ENCODE results near the gene MMP20. TPM values are rescaled to one million over a fixed set of nuclear protein-coding genes. Genes with fewer than 3 reads are reported as not detected.

The MMP20 gene
- total RNA-seq, 1 experiment from 2014 or later, result not detected

DNA sequence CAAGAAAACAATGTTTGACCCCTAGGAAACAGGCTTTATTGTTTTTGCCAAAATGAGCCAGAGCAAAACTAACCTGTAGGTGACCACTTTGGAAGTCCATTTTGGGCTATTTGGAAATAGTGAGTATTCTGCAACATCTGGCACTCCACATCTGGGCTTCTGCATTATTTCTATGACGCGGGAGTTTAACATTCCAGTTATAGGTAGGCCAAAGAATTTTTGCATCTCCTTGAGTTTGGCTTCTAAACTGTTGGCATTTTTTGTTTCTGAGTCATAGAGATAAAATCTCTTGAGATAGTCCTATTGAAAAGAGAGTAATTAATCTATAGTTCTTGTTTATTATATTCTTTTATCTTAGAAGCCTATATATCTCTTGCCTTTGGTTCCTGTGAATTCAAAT, 97.4 kb downstream of the MMP20 start:
- DNase-seq, result no peak
- Histone ChIP-seq H3K14ac (ENCODE audit: insufficient read depth, low read length) (no peak overlapping the region), H3K4me1 (ENCODE audit: insufficient read depth, low read length) (peaks cover 3% of the 10 kb centered on the region; the same call in 1 of the 2 replicates), H3K9me3 (ENCODE audit: control insufficient read depth, low read depth, low read length) (no peaks in the 10 kb centered on the region), H4K5ac (ENCODE audit: insufficient read length, low read depth, low read length) (no peak overlapping the region), H3K23ac (ENCODE audit: insufficient read length, low read depth, low read length) (no peak overlapping the region), H2BK12ac (ENCODE audit: insufficient read length, low read depth, low read length) (no peak overlapping the region), H4K91ac (ENCODE audit: insufficient read length, low read depth, low read length) (no peak overlapping the region), H2AFZ (ENCODE audit: low read length) (no peak overlapping the region), H4K8ac (replicated peaks; ENCODE audit: insufficient read length, low read depth, low read length) (no peak overlapping the region), H3K79me1 (ENCODE audit: insufficient read depth, low read depth, low read length, poor library complexity, severe bottlenecking) (no peaks in the 10 kb centered on the region), H2BK5ac (ENCODE audit: insufficient read length, low read length) (no peak overlapping the region), H3T11ph (ENCODE audit: low read length) (no peak overlapping the region), H2BK15ac (ENCODE audit: low read depth, low read length) (no peak overlapping the region), H3K79me2 (ENCODE audit: insufficient read depth, low read length) (no peaks in the 10 kb centered on the region), H3K4me2 (ENCODE audit: insufficient read depth, insufficient read length, low read length) (no peak overlapping the region), H2BK20ac (ENCODE audit: low read depth, low read length, poor library complexity, severe bottlenecking) (no peak overlapping the region), H3K23me2 (ENCODE audit: insufficient read length, low read depth, low read length, poor library complexity, severe bottlenecking) (no peaks in the 10 kb centered on the region), H3K27me3 (ENCODE audit: insufficient read depth, low read length) (no peaks in the 10 kb centered on the region), H4K20me1 (ENCODE audit: control insufficient read depth, insufficient read depth, insufficient read length) (no peaks in the 10 kb centered on the region), H3K9ac (ENCODE audit: extremely low read depth, insufficient read length, low read length) (no peak overlapping the region), H3K27ac (ENCODE audit: insufficient read length, low read depth, low read length) (no peak overlapping the region), H3K56ac (ENCODE audit: insufficient read length, low read depth, low read length) (no peak overlapping the region), H3K18ac (ENCODE audit: insufficient read length, low read depth, low read length) (no peak overlapping the region), H3K4ac (ENCODE audit: low read depth, low read length) (no peak overlapping the region), H2AK5ac (ENCODE audit: insufficient read length, low read length) (no peak overlapping the region), H2BK120ac (ENCODE audit: low read depth, low read length, poor library complexity, severe bottlenecking) (no peak overlapping the region)
- Mint-ChIP-seq H3K36me3 (ENCODE audit: insufficient read depth in 1 of 3, low read depth in 3 of 3) (no peaks in the 10 kb centered on the region), H3K9me3 (no peaks in the 10 kb centered on the region), H3K4me1 (peaks cover 2 to 3% of the 10 kb centered on the region in 2 experiments; a peak in 2 of 4 replicates), H3K27ac (no peak overlapping the region), H3K27me3 (ENCODE audit: low read depth) (no peaks in the 10 kb centered on the region), H3K4me3 (no peak overlapping the region)
- no CpG with 5 or more reads among the region's 2 CpGs for WGBS (ENCODE audit: extremely low coverage, insufficient read length, low lambda C conversion rate)
- no peak for TF ChIP-seq CTCF (conservative IDR thresholded peaks at IDR 0.05)

Data from H9 (cell line).